Common myeloid progenitor, CD34-positive (primary cell): ENCODE measurements around the gene FGF12.

Experiments
- CTCF ChIA-PET: fragments of 350-600 bp; sonication (Branson Sonifier 250); formaldehyde crosslinking; loops from one replicate; lab custom pipeline; 2021; ENCODE audit warnings: antibody characterized with exemption; lab: Charles Lee
- POLR2A ChIA-PET: fragments of 350-600 bp; sonication (Branson Sonifier 250); formaldehyde crosslinking; loops from one replicate; lab custom pipeline; 2021; ENCODE audit warnings: antibody characterized with exemption; lab: Charles Lee
- DNase-seq, 3 donors: peaks; one replicate each; pipeline versions ENCODE4 v3.0.0 to v3.0.0-alpha.2; 2013
- H3K27ac ChIP-seq, 2 experiments: 1 replicate in 1 of 2; 2 replicates in 1 of 2; pipeline ENCODE4 v1.7.0; 2013; ENCODE audit warnings: inconsistent platforms in 2 of 2, low read length in 2 of 2, mild to moderate bottlenecking in 2 of 2, low read depth in 1 of 2, moderate library complexity in 1 of 2; ENCODE audit not compliant: severe bottlenecking in 2 of 2, insufficient read depth in 1 of 2, poor library complexity in 1 of 2
- H3K27me3 ChIP-seq, 5 experiments: replicated peaks in 2 of 5; 1 replicate in 3 of 5; 2 replicates in 2 of 5; pipeline versions ENCODE4 v1.6.1 to v1.7.0; 2013; ENCODE audit warnings: low read length in 4 of 5, mild to moderate bottlenecking in 2 of 5, moderate library complexity in 2 of 5, inconsistent platforms in 1 of 5; ENCODE audit not compliant: insufficient read depth in 5 of 5, control insufficient read depth in 4 of 5
- H3K36me3 ChIP-seq, 4 experiments: 1 replicate in 2 of 4; 2 replicates in 2 of 4; pipeline versions ENCODE4 v1.6.1 to v1.7.0; 2013; ENCODE audit warnings: low read length in 3 of 4, control low read depth in 1 of 4, mild to moderate bottlenecking in 1 of 4; ENCODE audit not compliant: control insufficient read depth in 4 of 4, insufficient read depth in 4 of 4
- H3K4me1 ChIP-seq, 4 experiments: 1 replicate in 3 of 4; 2 replicates in 1 of 4; pipeline versions ENCODE4 v1.6.1 to v1.7.1; 2013; ENCODE audit warnings: low read length in 3 of 4, mild to moderate bottlenecking in 3 of 4, control low read depth in 1 of 4, inconsistent platforms in 1 of 4, moderate library complexity in 1 of 4; ENCODE audit not compliant: control insufficient read depth in 4 of 4, insufficient read depth in 4 of 4; ENCODE audit errors: control extremely low read depth in 1 of 4
- H3K4me3 ChIP-seq, 7 experiments: 1 replicate in 4 of 7; 2 replicates in 3 of 7; pipeline versions ENCODE4 v1.5.1 to v1.7.0; 2013; ENCODE audit warnings: mild to moderate bottlenecking in 7 of 7, low read length in 6 of 7, moderate library complexity in 6 of 7, inconsistent platforms in 2 of 7, low read depth in 2 of 7, control low read depth in 1 of 7; ENCODE audit not compliant: insufficient read depth in 4 of 7, control insufficient read depth in 1 of 7; ENCODE audit errors: extremely low read depth in 1 of 7
- H3K9me3 ChIP-seq, 5 experiments: 1 replicate in 4 of 5; 2 replicates in 1 of 5; pipeline versions ENCODE4 v1.6.1 to v1.7.1; 2013; ENCODE audit warnings: low read length in 4 of 5, mild to moderate bottlenecking in 2 of 5, inconsistent platforms in 1 of 5, low read depth in 1 of 5, moderate library complexity in 1 of 5; ENCODE audit not compliant: control insufficient read depth in 4 of 5, insufficient read depth in 2 of 5; ENCODE audit errors: control extremely low read depth in 1 of 5
- WGBS: methylation state at CpG from one replicate; pipeline ENCODE4 v1.1.5; 2013; ENCODE audit not compliant: insufficient coverage; 5-methylcytosine and 5-hydroxymethylcytosine counted together

Gene FGF12

GRCh38 chr3:192281207-192281880, 446.0 kb downstream of the FGF12 start:
- Histone ChIP-seq H3K4me1 (no peaks in the 10 kb centered on the region), H3K27me3 (no peaks in the 10 kb centered on the region), H3K9me3 (no peaks in the 10 kb centered on the region), H3K27ac (no peak overlapping the region), H3K4me3 (no peak overlapping the region), H3K36me3 (no peaks in the 10 kb centered on the region)
- ChIA-PET CTCF (no interaction called here), POLR2A (interaction anchor here (0.6 kb wide), 1 partner anchor 10 kb away, joined by 4 read pairs; no protein-coding TSS in a partner anchor)
- DNase-seq, result no peak
- WGBS, result 97% methylated on average over 3 of the region's 6 CpGs

GRCh38 chr3:192279664-192280063, 447.7 kb downstream of the FGF12 start:
- H3K9me3 ChIP-seq, result no peaks in the 10 kb centered on the region
- H3K36me3 ChIP-seq, result no peaks in the 10 kb centered on the region
- POLR2A ChIA-PET, result no interaction called here
- H3K27ac ChIP-seq, result no peak overlapping the region
- no peaks in the 10 kb centered on the region for H3K4me1 ChIP-seq
- no peak for DNase-seq
- H3K4me3 ChIP-seq, result no peak overlapping the region
- H3K27me3 ChIP-seq, result no peaks in the 10 kb centered on the region
- WGBS, result 100% methylated on average over 1 of the region's 1 CpG
- CTCF ChIA-PET, result no interaction called here

GRCh38 chr3:192277477-192277876, 449.9 kb downstream of the FGF12 start:
- 95% methylated on average over 8 of the region's 9 CpGs for WGBS
- Histone ChIP-seq H3K4me3 (no peak overlapping the region), H3K36me3 (no peaks in the 10 kb centered on the region), H3K27me3 (no peaks in the 10 kb centered on the region), H3K27ac (no peak overlapping the region), H3K9me3 (no peaks in the 10 kb centered on the region), H3K4me1 (no peaks in the 10 kb centered on the region)
- ChIA-PET CTCF (no interaction called here), POLR2A (no interaction called here)
- no peak for DNase-seq

GRCh38 chr3:192275741-192276355, 451.5 kb downstream of the FGF12 start:
- WGBS, result 94% methylated on average over 4 of the region's 7 CpGs
- H3K27me3 ChIP-seq, result no peaks in the 10 kb centered on the region
- CTCF ChIA-PET, result no interaction called here

GRCh38 chr3:192273697-192274010, 453.7 kb downstream of the FGF12 start:
- CTCF ChIA-PET, result no interaction called here
- Histone ChIP-seq H3K27ac (no peak overlapping the region), H3K36me3 (no peaks in the 10 kb centered on the region), H3K9me3 (no peaks in the 10 kb centered on the region), H3K4me3 (no peak overlapping the region), H3K4me1 (no peaks in the 10 kb centered on the region), H3K27me3 (no peaks in the 10 kb centered on the region)
- 100% methylated on average over 1 of the region's 3 CpGs for WGBS
- DNase-seq, result no peak
- POLR2A ChIA-PET, result no interaction called here

More at GRCh38 chr3:192275741-192276355, 451.5 kb downstream of the FGF12 start:
- Histone ChIP-seq H3K4me1 (no peaks in the 10 kb centered on the region), H3K9me3 (no peaks in the 10 kb centered on the region), H3K4me3 (no peak overlapping the region), H3K27ac (no peak overlapping the region), H3K36me3 (no peaks in the 10 kb centered on the region)
- POLR2A ChIA-PET, result no interaction called here
- DNase-seq, result no peak

GRCh38 chr3:192273001-192273696, 454.2 kb downstream of the FGF12 start:
- no peaks in the 10 kb centered on the region for H3K36me3 ChIP-seq
- WGBS, result 94% methylated on average over 2 of the region's 3 CpGs
- no peak for DNase-seq
- no peak overlapping the region for H3K27ac ChIP-seq
- H3K9me3 ChIP-seq, result no peaks in the 10 kb centered on the region
- H3K4me3 ChIP-seq, result no peak overlapping the region
- CTCF ChIA-PET, result no interaction called here
- H3K27me3 ChIP-seq, result no peaks in the 10 kb centered on the region
- H3K4me1 ChIP-seq, result no peaks in the 10 kb centered on the region
- POLR2A ChIA-PET, result no interaction called here

- no peak for DNase-seq
- no peaks in the 10 kb centered on the region for H3K9me3 ChIP-seq
- H3K27me3 ChIP-seq, result no peaks in the 10 kb centered on the region
- no peak overlapping the region for H3K27ac ChIP-seq
- ChIA-PET CTCF (interaction anchor here (0.7 kb wide), 1 partner anchor 10 kb away, joined by 3 read pairs; no protein-coding TSS in a partner anchor), POLR2A (no interaction called here)
- 83% methylated on average over 4 of the region's 4 CpGs for WGBS
- no peak overlapping the region for H3K4me3 ChIP-seq
- H3K4me1 ChIP-seq, result no peaks in the 10 kb centered on the region
- no peaks in the 10 kb centered on the region for H3K36me3 ChIP-seq
Observed at GRCh38 chr3:192262001-192262400, 465.3 kb downstream of the FGF12 start.
